Uterus (tissue), 4 donors: ENCODE results near the gene SOWAHA. TPM values are rescaled to one million over a fixed set of nuclear protein-coding genes. Genes with fewer than 3 reads are reported as not detected.
"Not testable (repeated sequence)": the region's sequence is repeated elsewhere in the genome, so short reads cannot be mapped to it uniquely, and the experiment has no call there.

Experiments used
- DNase-seq, 2 donors: peaks; one replicate each; pipeline ENCODE4 v3.0.0-alpha.2; 2019 to 2020
- H3K27ac ChIP-seq, 2 donors: fragments of 200-600 bp; sonication (generic); 1 replicate in 1 of 2; 2 replicates in 1 of 2; pipeline ENCODE4 v1.5.1; 2016 to 2018
- H3K27me3 ChIP-seq, 2 donors: fragments of 200-600 bp; sonication (generic); one replicate each; pipeline ENCODE4 v1.5.1; 2018 to 2019; ENCODE audit warnings: control low read depth in 1 of 2
- H3K36me3 ChIP-seq, 2 donors: fragments of 200-600 bp; sonication (generic); one replicate each; pipeline ENCODE4 v1.5.1; 2019; ENCODE audit warnings: control low read depth in 1 of 2
- H3K4me1 ChIP-seq, 2 donors: fragments of 200-600 bp; sonication (generic); one replicate each; pipeline ENCODE4 v1.5.1; 2018 to 2019; ENCODE audit warnings: control low read depth in 1 of 2
- H3K4me3 ChIP-seq, 2 donors: fragments of 200-600 bp; sonication (generic); 1 replicate in 1 of 2; 2 replicates in 1 of 2; pipeline ENCODE4 v1.5.1; 2018 to 2019; ENCODE audit warnings: mild to moderate bottlenecking in 1 of 2
- H3K9me3 ChIP-seq, 2 donors: fragments of 200-600 bp; sonication (generic); one replicate each; pipeline ENCODE4 v1.5.1; 2019; ENCODE audit warnings: control low read depth in 1 of 2
- POLR2A ChIP-seq, 2 donors: fragments of 450-650 bp; IDR thresholded peaks; one replicate each; pipeline ENCODE4 v1.6.1; 2016; ENCODE audit warnings: antibody characterized with exemption in 2 of 2, mild to moderate bottlenecking in 1 of 2, moderate library complexity in 1 of 2
- intact Hi-C: fragments of 100-400 bp; cut with DNase I; formaldehyde crosslinking; loops from one replicate; pipeline ENCODE4 v1.15.1; 2023; ENCODE audit warnings: low total_unique reads
- total RNA-seq, 4 donors: library from RNA; depleted of rRNA in 3 of 4; stranded (reverse); fragments of >200 nt in 3 of 4; gene quantifications; one replicate each; pipeline versions ENCODE4 v1.1.0 to v1.2.4, GENCODE V29; 2014 to 2023
- TF ChIP-seq, protein P1 (sequence below), 4 experiments: fragments of 200-600 bp in 2 of 4; fragments of 450-650 bp in 2 of 4; sonication (generic) in 2 of 4; IDR thresholded peaks; one replicate each; pipeline ENCODE4 v1.5.1; 2016 to 2019; ENCODE audit warnings: antibody characterized with exemption in 4 of 4, mild to moderate bottlenecking in 2 of 4, moderate library complexity in 1 of 4
- donor health status: DM: yes; HTN: yes; CAD: no.

Gene SOWAHA
- total RNA-seq, 4 donors from 2014 or later, result under 0.01 to 0.14 (median 0.12) TPM; not detected in 1

DNA sequence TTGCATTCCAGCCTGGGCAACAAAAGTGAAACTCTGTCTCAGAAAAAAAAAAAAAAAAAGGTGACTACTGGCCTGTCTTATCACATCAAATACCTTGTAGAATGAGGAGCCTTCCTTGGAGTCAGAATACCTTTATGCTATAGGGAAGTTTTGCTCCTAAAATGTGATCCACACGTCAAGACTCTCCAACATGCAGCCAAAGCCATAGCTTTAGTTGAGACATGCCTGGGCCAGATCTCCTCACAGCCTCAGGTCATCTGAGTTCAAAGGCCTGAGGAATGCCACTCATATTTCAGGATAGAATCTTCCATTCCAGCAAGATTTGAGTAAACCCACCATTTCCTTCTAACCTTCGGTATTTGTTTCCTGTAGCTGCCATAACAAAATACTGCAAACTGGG is 13.7 kb upstream of the SOWAHA start:
- no peak for DNase-seq
- H3K27me3 ChIP-seq, result no peaks in the 10 kb centered on the region
- no peak for TF ChIP-seq POLR2A (IDR thresholded peaks at IDR 0.05)
- TF ChIP-seq, protein P1, sequence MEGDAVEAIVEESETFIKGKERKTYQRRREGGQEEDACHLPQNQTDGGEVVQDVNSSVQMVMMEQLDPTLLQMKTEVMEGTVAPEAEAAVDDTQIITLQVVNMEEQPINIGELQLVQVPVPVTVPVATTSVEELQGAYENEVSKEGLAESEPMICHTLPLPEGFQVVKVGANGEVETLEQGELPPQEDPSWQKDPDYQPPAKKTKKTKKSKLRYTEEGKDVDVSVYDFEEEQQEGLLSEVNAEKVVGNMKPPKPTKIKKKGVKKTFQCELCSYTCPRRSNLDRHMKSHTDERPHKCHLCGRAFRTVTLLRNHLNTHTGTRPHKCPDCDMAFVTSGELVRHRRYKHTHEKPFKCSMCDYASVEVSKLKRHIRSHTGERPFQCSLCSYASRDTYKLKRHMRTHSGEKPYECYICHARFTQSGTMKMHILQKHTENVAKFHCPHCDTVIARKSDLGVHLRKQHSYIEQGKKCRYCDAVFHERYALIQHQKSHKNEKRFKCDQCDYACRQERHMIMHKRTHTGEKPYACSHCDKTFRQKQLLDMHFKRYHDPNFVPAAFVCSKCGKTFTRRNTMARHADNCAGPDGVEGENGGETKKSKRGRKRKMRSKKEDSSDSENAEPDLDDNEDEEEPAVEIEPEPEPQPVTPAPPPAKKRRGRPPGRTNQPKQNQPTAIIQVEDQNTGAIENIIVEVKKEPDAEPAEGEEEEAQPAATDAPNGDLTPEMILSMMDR (IDR thresholded peaks at IDR 0.05), result no peak
- H3K27ac ChIP-seq, result no peak overlapping the region
- intact Hi-C loops, result no loop called here
- H3K36me3 ChIP-seq, result no peaks in the 10 kb centered on the region
- H3K9me3 ChIP-seq, result no peaks in the 10 kb centered on the region
- H3K4me1 ChIP-seq, result no peaks in the 10 kb centered on the region
- H3K4me3 ChIP-seq, result no peak overlapping the region

DNA sequence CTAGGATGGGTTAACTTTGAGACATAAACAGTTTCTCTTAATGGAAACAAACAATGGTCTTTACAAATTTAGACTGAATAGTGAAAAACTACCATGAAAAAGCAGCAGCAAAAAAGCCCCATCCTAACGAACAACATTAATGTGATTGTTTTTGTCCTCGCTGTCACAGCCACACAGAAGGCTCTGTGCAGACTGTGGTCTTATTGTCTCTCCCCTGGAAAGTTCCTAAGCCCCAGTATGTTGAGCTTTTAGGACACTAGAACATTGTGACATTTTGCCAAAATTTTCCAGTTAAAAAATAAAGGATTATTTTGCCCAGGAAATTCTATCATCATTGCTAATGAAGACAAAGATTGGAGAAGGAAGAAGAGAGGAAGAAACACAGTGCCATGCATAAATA is 12.6 kb upstream of the SOWAHA start:
- intact Hi-C loops, result no loop called here

DNA sequence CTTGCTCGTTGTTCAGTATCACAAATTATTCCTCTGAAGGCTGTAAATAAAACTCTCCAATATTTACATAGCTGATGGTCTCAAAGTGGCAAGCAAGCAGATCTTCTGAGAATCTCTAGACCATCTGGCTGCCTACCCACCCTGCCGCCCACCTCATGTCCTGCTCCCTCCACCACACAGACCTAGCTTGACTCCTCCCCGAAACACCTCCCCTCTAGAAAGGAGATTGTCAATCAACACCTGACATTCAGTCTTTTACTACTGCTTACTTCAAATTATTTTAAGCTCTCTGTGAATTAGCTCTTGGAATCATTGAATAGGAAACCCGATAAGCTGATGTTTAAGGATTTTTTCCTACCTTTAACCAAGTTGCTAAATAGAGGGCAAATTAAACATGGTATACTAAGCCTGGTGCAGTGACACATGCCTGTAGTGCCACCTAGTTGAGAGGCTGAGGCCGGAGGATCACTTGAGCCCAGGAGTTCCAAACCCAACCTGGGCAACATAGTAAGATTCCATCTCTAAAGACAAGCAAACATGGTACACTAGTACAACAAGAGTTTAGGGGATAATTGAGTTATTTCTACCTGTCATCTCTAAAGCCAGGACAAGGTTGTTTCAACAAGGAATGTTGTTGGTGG is 10.9 kb upstream of the SOWAHA start:
- TF ChIP-seq, protein P1 (IDR thresholded peaks at IDR 0.05), result no peak
- TF ChIP-seq POLR2A (IDR thresholded peaks at IDR 0.05), result no peak
- no peak for DNase-seq
- no peaks in the 10 kb centered on the region for H3K27me3 ChIP-seq
- no peaks in the 10 kb centered on the region for H3K36me3 ChIP-seq
- intact Hi-C loops, result no loop called here
- no peaks in the 10 kb centered on the region for H3K4me1 ChIP-seq
- H3K9me3 ChIP-seq, result no peaks in the 10 kb centered on the region
- H3K27ac ChIP-seq, result no peak overlapping the region
- H3K4me3 ChIP-seq, result no peak overlapping the region

More for the DNA sequence above, 12.6 kb upstream of the SOWAHA start:
- no peak overlapping the region for H3K4me3 ChIP-seq
- H3K27ac ChIP-seq, result no peak overlapping the region
- no peak for DNase-seq
- TF ChIP-seq, protein P1 (IDR thresholded peaks at IDR 0.05), result no peak
- no peak for TF ChIP-seq POLR2A (IDR thresholded peaks at IDR 0.05)
- H3K9me3 ChIP-seq, result no peaks in the 10 kb centered on the region
- no peaks in the 10 kb centered on the region for H3K36me3 ChIP-seq
- no peaks in the 10 kb centered on the region for H3K4me1 ChIP-seq
- H3K27me3 ChIP-seq, result no peaks in the 10 kb centered on the region

DNA sequence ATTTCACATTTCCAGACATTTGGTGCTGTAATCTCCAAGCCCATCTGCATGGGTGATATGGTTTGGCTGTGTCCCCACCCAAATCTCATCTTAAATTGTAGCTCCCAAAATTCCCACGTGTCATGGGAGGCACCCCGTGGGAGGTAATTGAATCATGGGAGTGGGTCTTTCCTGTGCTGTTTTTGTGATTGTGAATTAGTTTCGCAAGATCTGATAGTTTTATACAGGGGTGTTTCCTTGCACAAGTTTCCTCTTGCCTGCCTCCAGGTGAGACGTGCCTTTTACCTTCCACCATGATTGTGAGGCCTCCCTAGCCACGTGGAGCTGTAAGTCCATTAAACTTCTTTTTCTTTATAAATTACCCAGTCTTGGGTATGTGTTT is 10.4 kb upstream of the SOWAHA start:
- intact Hi-C loops, H3K4me3 ChIP-seq, H3K9me3 ChIP-seq, DNase-seq, H3K27me3 ChIP-seq, H3K36me3 ChIP-seq, H3K27ac ChIP-seq, H3K4me1 ChIP-seq: not testable (repeated sequence)

DNA sequence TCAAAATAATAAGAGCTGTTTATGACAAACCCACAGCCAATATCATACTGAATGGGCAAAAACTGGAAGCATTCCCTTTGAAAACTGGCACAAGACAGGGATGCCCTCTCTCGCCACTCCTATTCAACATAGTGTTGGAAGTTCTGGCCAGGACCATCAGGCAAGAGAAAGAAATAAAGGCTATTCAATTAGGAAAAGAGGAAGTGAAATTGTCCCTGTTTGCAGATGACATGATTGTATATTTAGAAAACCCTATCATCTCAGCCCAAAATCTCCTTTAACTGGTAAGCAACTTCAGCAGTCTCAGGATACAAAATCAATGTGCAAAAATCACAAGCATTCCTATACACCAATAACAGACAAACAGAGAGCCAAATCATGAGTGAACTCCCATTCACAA is 8.9 kb upstream of the SOWAHA start:
- H3K9me3 ChIP-seq, H3K36me3 ChIP-seq, H3K4me3 ChIP-seq, intact Hi-C loops, H3K4me1 ChIP-seq, DNase-seq, H3K27ac ChIP-seq, H3K27me3 ChIP-seq: not testable (repeated sequence)

DNA sequence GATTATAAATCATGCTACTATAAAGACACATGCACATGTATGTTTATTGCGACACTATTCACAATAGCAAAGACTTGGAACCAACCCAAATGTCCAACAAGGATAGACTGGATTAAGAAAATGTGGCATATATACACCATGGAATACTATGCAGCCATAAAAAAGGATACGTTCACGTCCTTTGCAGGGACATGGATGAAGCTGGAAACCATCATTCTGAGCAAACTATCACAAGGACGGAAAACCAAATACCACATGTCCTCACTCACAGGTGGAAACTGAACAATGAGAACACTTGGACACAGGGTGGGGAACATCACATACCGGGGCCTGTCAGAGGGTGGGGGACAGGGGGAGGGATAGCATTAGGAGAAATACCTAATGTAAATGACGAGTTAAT is 7.2 kb upstream of the SOWAHA start:
- H3K27me3 ChIP-seq, intact Hi-C loops, H3K36me3 ChIP-seq, H3K27ac ChIP-seq, H3K4me3 ChIP-seq, DNase-seq, H3K4me1 ChIP-seq, H3K9me3 ChIP-seq: not testable (repeated sequence)

DNA sequence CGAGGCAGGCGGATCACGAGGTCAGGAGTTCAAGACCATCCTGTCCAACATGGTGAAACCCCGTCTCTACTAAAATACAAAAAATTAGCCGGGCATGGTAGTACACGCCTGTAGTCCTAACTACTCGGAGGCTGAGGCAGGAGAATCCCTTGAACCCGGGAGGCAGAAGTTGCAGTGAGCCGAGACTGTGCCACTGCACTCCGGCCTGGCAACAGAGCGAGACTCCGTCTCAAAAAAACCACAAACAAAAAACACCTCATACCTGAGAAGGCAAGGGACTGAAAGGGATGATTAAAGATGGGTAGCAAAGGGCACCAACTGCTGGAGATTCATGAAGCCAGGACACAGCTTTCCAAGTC is 6.3 kb upstream of the SOWAHA start:
- DNase-seq, H3K9me3 ChIP-seq, H3K4me1 ChIP-seq, intact Hi-C loops, H3K27ac ChIP-seq, H3K4me3 ChIP-seq, H3K36me3 ChIP-seq: not testable (repeated sequence)
- peaks cover 4 to 15% of the 10 kb centered on the region in 2 donors for H3K27me3 ChIP-seq
